HepG2 (cell line): ENCODE data around the gene THBD. TPM values are rescaled to one million over a fixed set of nuclear protein-coding genes. Genes with fewer than 3 reads are reported as not detected.

ENCODE experiments used
- ATAC-seq: fragments of 200-7000 bp; cut with Tn5 transposase; 3 replicates; pipeline ENCODE4 v1.9.1; 2020; ENCODE audit warnings: mild to moderate bottlenecking, moderate library complexity
- BruUV-seq: library from RNA; stranded (reverse); fragments of 400-500 nt; replicated peaks from 2 replicates; lab custom pipeline; 2021; lab: Mats Ljungman, UMichigan
- CTCF ChIA-PET: fragments of 300-600 bp; formaldehyde crosslinking; extraction: SDS; loops from one replicate; lab custom pipeline; 2021; ENCODE audit warnings: low total read pairs, inconsistent platforms, low intra/inter-chr PET ratio; lab: Yijun Ruan, JAX
- POLR2A ChIA-PET: fragments of 350-600 bp; sonication (Branson Sonifier 250); formaldehyde crosslinking; loops from one replicate; lab custom pipeline; 2020; ENCODE audit warnings: antibody characterized with exemption, inconsistent platforms; lab: Yijun Ruan, JAX
- DNase-seq: peaks from one replicate; pipeline ENCODE4 v3.0.0-alpha.2; 2015; ENCODE audit warnings: low spot score
- FAIRE-seq: peaks from 3 replicates; lab custom pipeline; 2011; peaks lifted over from hg19 to GRCh38; lab: Jason Lieb, UNC
- H2AFZ ChIP-seq: one replicate; pipeline ENCODE4 v1.6.1; 2011; ENCODE audit warnings: low read length, inconsistent platforms
- H3K27ac ChIP-seq: fragments of 300-600 bp; 3 replicates; pipeline ENCODE4 v1.8.0; 2011; ENCODE audit warnings: mixed run types, mild to moderate bottlenecking, mixed read lengths, low read length, inconsistent platforms; ENCODE audit not compliant: insufficient read depth; ENCODE audit errors: extremely low read length
- H3K27me3 ChIP-seq, 2 experiments: fragments of 200-600 bp in 1 of 2; 2 replicates in 1 of 2; 3 replicates in 1 of 2; pipeline versions ENCODE4 v1.6.0 to v1.8.0; 2011; ENCODE audit warnings: low read length in 2 of 2, mild to moderate bottlenecking in 2 of 2, moderate library complexity in 2 of 2, inconsistent platforms in 1 of 2; ENCODE audit not compliant: insufficient read depth in 2 of 2, control insufficient read depth in 1 of 2
- H3K36me3 ChIP-seq, 2 experiments: fragments of 200-600 bp in 1 of 2; replicated peaks in 1 of 2; 2 replicates in 1 of 2; 3 replicates in 1 of 2; pipeline versions ENCODE4 v1.5.1 to v1.8.0; 2011; ENCODE audit warnings: low read length in 2 of 2, inconsistent platforms in 1 of 2; ENCODE audit not compliant: insufficient read depth in 2 of 2, control insufficient read depth in 1 of 2
- H3K4me1 ChIP-seq: 2 replicates; pipeline ENCODE4 v1.5.1; 2012; ENCODE audit warnings: low read length, inconsistent platforms; ENCODE audit not compliant: insufficient read depth
- H3K4me2 ChIP-seq: 2 replicates; pipeline ENCODE4 v1.6.0; 2011; ENCODE audit warnings: low read depth, low read length, inconsistent platforms
- H3K4me3 ChIP-seq, 3 experiments: fragments of 200-600 bp in 1 of 3; sonication (generic), shearing (Covaris generic) in 1 of 3; replicated peaks in 1 of 3; 2 replicates each; pipeline ENCODE4 v1.5.1; 2011 to 2016; ENCODE audit warnings: low read length in 3 of 3, inconsistent platforms in 2 of 3, low read depth in 2 of 3, mild to moderate bottlenecking in 2 of 3, control low read depth in 1 of 3, mixed read lengths in 1 of 3; ENCODE audit not compliant: insufficient read depth in 1 of 3
- H3K79me2 ChIP-seq: one replicate; pipeline ENCODE4 v1.6.1; 2011; ENCODE audit warnings: low read length, inconsistent platforms; ENCODE audit not compliant: insufficient read depth
- H3K9ac ChIP-seq: 2 replicates; pipeline ENCODE4 v1.6.0; 2011; ENCODE audit warnings: mild to moderate bottlenecking, low read depth, low read length, inconsistent platforms; ENCODE audit not compliant: insufficient read depth
- H3K9me3 ChIP-seq: 2 replicates; pipeline ENCODE4 v1.5.1; 2012; ENCODE audit warnings: mild to moderate bottlenecking, low read length
- H4K20me1 ChIP-seq: 2 replicates; pipeline ENCODE4 v1.6.0; 2011; ENCODE audit warnings: inconsistent platforms, mild to moderate bottlenecking, low read length, moderate library complexity; ENCODE audit not compliant: insufficient read depth
- LRRFIP1 ChIP-seq: sonication (generic); formaldehyde crosslinking; conservative IDR thresholded peaks from 2 replicates; pipeline ENCODE4 v1.4.0; 2020; ENCODE audit warnings: missing genetic modification reagents
- MNT ChIP-seq: fragments of 450-650 bp; IDR thresholded peaks from 2 replicates; pipeline ENCODE4 v1.6.1; 2016
- ZMAT3 ChIP-seq: sonication (generic); formaldehyde crosslinking; conservative IDR thresholded peaks from 2 replicates; pipeline ENCODE4 v1.7.0; 2021; ENCODE audit warnings: missing genetic modification reagents
- WGBS: methylation state at CpG from one replicate; pipeline ENCODE4 v1.1.6; 2017; ENCODE audit warnings: low lambda C conversion rate; 5-methylcytosine and 5-hydroxymethylcytosine counted together
- in situ Hi-C: cut with HindIII; loops from 2 replicates; pipeline ENCODE4 v1.10.0; 2017; ENCODE audit warnings: low pct_unique_long_range_greater_than_20kb; ENCODE audit not compliant: extremely low pct_ligation_motif_present
- intact Hi-C: fragments of 100-400 bp; cut with micrococcal nuclease; formaldehyde crosslinking; loops from one replicate; pipeline ENCODE4 v1.10.0; 2022; ENCODE audit not compliant: unreplicated experiment
- polyA plus RNA-seq, 8 experiments: library from polyadenylated mRNA; depleted of rRNA in 3 of 8; stranded (reverse) in 7 of 8; unstranded in 1 of 8; fragments of >200 nt; fragmentation: Illumina TruSeq in 4 of 8; extraction: Trizol in 4 of 8; gene quantifications; 2 replicates each; pipeline versions ENCODE4 v1.2.1 to v1.2.3, GENCODE V29; 2011 to 2016; ENCODE audit warnings: low read depth in 4 of 8, missing spikeins in 1 of 8, mixed read lengths in 1 of 8; ENCODE audit not compliant: insufficient read depth in 1 of 8
- total RNA-seq, 5 experiments: library from RNA; depleted of rRNA; stranded (reverse); fragments of >200 nt; fragmentation: Illumina TruSeq; extraction: Trizol; gene quantifications; 2 replicates each; pipeline ENCODE4 v1.2.3, GENCODE V29; 2016; ENCODE audit warnings: low read depth in 1 of 5

THBD gene
- total and polyA plus RNA-seq, 2 of the 13 experiments (the other 11 are each of a cell fraction or from before 2014, with no cell fraction given) = 0.03 TPM; not detected in 1

GRCh38 chr20:23094927-23095326, 45.5 kb upstream of the THBD start (continued):
- TF ChIP-seq LRRFIP1 (CRISPR knock-in tag) = no peak

- Histone ChIP-seq H4K20me1 (no peaks in the 10 kb centered on the region), H3K27me3 (peaks cover 2 to 25% of the 10 kb centered on the region in 2 experiments; a peak in 2 of 5 replicates), H2AFZ (no peak overlapping the region), H3K9ac (no peak overlapping the region), H3K9me3 (no peaks in the 10 kb centered on the region), H3K36me3 (no peaks in the 10 kb centered on the region), H3K79me2 (no peaks in the 10 kb centered on the region), H3K4me1 (no peaks in the 10 kb centered on the region), H3K4me3 (no peak overlapping the region), H3K4me2 (no peak overlapping the region), H3K27ac (no peak overlapping the region)
- BruUV-seq = no TSS peak
- ATAC-seq (no peak), FAIRE-seq (no peak), DNase-seq (no peak)
- intact Hi-C loops (no loop called here), in situ Hi-C loops (no loop called here)
- POLR2A ChIA-PET = no interaction called here
- WGBS = 22% methylated on average over 13 of the region's 13 CpGs
- CTCF ChIA-PET = no interaction called here
- TF ChIP-seq MNT (peak; percentile 38; the same call in 1 of the 2 replicates), ZMAT3 (CRISPR knock-in tag) (no peak)
These were observed 44.9 kb upstream of the THBD start for GRCh38 chr20:23094213-23094896.
